ENCODE results near the gene RYR2. TPM values are rescaled to one million over a fixed set of nuclear protein-coding genes. Genes with fewer than 3 reads are reported as not detected.

Gene RYR2
- total RNA-seq, 1 experiment from 2014 or later = 4.0 TPM

DNA sequence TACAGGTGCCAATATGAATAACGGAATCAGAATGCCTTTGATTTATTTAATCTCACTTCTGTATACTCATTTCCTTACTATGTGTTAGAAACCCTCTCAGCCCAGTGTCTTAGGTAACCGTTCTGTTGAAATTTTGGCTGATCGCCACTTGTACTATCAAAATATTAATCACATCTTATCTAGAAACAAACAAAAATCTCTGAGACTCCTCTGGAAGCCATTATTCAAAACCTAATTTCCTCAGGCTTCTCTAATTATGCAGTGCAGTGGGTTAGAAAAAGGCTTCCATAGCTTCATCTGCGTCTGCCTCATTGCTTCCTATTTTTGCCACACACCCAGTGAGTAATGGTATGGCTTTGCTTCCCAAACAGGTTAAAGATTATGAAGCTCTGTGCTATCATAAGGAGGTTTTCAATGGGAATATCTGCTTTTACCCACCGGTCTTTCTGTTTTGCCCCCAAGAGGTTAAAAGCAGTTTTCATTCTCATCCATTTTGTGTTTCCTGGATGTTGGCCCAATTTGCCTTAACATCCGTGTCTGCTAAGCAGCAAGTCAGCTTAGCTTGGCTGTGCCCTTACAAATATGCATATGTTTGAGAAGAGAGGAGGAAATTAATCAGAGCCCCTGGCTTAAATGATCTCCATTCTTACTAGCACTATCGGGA is 129.6 kb downstream of the RYR2 start:
- Mint-ChIP-seq H3K36me3 (ENCODE audit: insufficient read depth, unreplicated experiment) (no peaks in the 10 kb centered on the region), H3K4me1 (ENCODE audit: insufficient read depth, unreplicated experiment) (peaks cover 5% of the 10 kb centered on the region), H3K27ac (ENCODE audit: low read depth, unreplicated experiment) (no peak overlapping the region), H3K9me3 (ENCODE audit: unreplicated experiment) (no peaks in the 10 kb centered on the region), H3K27me3 (ENCODE audit: insufficient read depth, unreplicated experiment) (peaks cover 50% of the 10 kb centered on the region), H3K4me3 (ENCODE audit: unreplicated experiment) (no peak overlapping the region)
- DNase-seq (ENCODE audit: unreplicated experiment) = no peak
- BruUV-seq (replicated peaks) = no TSS peak
- ChIA-PET POLR2A (interaction anchor here (0.7 kb wide), 1 partner anchor 10 kb away, joined by 3 read pairs; no protein-coding TSS in a partner anchor), CTCF (interaction anchor here (0.6 to 1.2 kb wide), 4 partner anchors 26 to 1734 kb away, joined by 3 to 4 read pairs (median 4); no protein-coding TSS in a partner anchor)
- TF ChIP-seq, protein P1, sequence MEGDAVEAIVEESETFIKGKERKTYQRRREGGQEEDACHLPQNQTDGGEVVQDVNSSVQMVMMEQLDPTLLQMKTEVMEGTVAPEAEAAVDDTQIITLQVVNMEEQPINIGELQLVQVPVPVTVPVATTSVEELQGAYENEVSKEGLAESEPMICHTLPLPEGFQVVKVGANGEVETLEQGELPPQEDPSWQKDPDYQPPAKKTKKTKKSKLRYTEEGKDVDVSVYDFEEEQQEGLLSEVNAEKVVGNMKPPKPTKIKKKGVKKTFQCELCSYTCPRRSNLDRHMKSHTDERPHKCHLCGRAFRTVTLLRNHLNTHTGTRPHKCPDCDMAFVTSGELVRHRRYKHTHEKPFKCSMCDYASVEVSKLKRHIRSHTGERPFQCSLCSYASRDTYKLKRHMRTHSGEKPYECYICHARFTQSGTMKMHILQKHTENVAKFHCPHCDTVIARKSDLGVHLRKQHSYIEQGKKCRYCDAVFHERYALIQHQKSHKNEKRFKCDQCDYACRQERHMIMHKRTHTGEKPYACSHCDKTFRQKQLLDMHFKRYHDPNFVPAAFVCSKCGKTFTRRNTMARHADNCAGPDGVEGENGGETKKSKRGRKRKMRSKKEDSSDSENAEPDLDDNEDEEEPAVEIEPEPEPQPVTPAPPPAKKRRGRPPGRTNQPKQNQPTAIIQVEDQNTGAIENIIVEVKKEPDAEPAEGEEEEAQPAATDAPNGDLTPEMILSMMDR (IDR thresholded peaks at IDR 0.05; ENCODE audit: unreplicated experiment) = no peak
- intact Hi-C loops (cut with micrococcal nuclease) = no loop called here

DNA sequence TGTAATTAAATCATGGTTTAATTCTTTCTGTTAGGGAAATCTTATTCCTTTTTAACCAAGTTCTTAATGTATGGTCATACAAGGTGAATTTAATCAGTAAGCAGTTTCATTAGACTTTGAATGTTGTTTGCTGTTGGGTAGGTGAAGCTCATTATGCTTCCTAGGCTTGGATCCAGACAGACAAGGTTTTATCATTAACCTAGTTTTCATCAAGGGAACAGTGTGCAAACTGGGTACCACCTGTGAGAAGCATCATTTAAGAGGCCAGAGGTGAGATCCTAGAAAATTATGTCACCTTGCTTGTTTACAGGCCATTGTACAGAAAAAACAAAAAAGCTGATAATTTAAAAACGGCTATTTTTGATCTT is 130.1 kb downstream of the RYR2 start:
- H3K27ac Mint-ChIP-seq (ENCODE audit: low read depth, unreplicated experiment) = no peak overlapping the region
- no TSS peak for BruUV-seq (replicated peaks)
- H3K4me3 Mint-ChIP-seq (ENCODE audit: unreplicated experiment) = no peak overlapping the region
- DNase-seq (ENCODE audit: unreplicated experiment) = no peak
- no peaks in the 10 kb centered on the region for H3K36me3 Mint-ChIP-seq (ENCODE audit: insufficient read depth, unreplicated experiment)
- intact Hi-C loops (cut with micrococcal nuclease) = no loop called here
- ChIA-PET POLR2A (interaction anchor here (0.7 kb wide), 1 partner anchor 11 kb away, joined by 3 read pairs; no protein-coding TSS in a partner anchor), CTCF (interaction anchor here (0.6 to 1.2 kb wide), 5 partner anchors 25 to 1735 kb away, joined by 3 to 4 read pairs (median 3); no protein-coding TSS in a partner anchor)
- no peaks in the 10 kb centered on the region for H3K9me3 Mint-ChIP-seq (ENCODE audit: unreplicated experiment)
- H3K27me3 Mint-ChIP-seq (ENCODE audit: insufficient read depth, unreplicated experiment) = peaks cover 50% of the 10 kb centered on the region
- TF ChIP-seq, protein P1 (IDR thresholded peaks at IDR 0.05; ENCODE audit: unreplicated experiment) = no peak
- H3K4me1 Mint-ChIP-seq (ENCODE audit: insufficient read depth, unreplicated experiment) = peaks cover 5% of the 10 kb centered on the region

DNA sequence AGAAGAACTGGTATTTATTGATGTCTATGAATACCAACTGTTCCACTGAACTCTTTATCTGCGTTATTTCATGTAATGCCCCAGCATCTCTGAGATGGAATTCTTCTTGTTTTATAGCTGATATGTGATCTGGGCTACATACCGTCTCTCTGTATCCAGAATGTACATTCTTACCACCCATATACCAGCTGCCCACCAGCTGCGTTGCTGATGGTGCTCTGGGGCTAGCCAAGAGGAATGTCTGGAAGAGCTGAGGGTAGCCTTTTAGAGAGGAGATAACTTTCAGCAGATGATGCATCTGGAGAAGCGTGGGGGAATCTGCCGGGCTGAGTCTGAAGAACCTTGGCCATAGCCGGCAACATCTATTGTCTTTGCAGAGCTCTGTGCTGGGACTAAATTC is 137.5 kb downstream of the RYR2 start:
- peaks cover 15% of the 10 kb centered on the region for H3K27me3 Mint-ChIP-seq (ENCODE audit: insufficient read depth, unreplicated experiment)
- H3K9me3 Mint-ChIP-seq (ENCODE audit: unreplicated experiment) = no peaks in the 10 kb centered on the region
- TF ChIP-seq, protein P1 (IDR thresholded peaks at IDR 0.05; ENCODE audit: unreplicated experiment) = no peak
- no peaks in the 10 kb centered on the region for H3K4me1 Mint-ChIP-seq (ENCODE audit: insufficient read depth, unreplicated experiment)
- no peaks in the 10 kb centered on the region for H3K36me3 Mint-ChIP-seq (ENCODE audit: insufficient read depth, unreplicated experiment)
- BruUV-seq (replicated peaks) = no TSS peak
- intact Hi-C loops (cut with micrococcal nuclease) = no loop called here
- CTCF ChIA-PET = interaction anchor here (0.6 to 1.3 kb wide), 7 partner anchors 8 to 208 kb away, joined by 3 to 6 read pairs (median 4); no protein-coding TSS in a partner anchor
- DNase-seq (ENCODE audit: unreplicated experiment) = no peak
- POLR2A ChIA-PET = interaction anchor here (0.5 to 1.7 kb wide), 4 partner anchors 9 to 45 kb away, joined by 3 to 6 read pairs (median 4); no protein-coding TSS in a partner anchor
- no peak overlapping the region for H3K27ac Mint-ChIP-seq (ENCODE audit: low read depth, unreplicated experiment)
- H3K4me3 Mint-ChIP-seq (ENCODE audit: unreplicated experiment) = no peak overlapping the region

DNA sequence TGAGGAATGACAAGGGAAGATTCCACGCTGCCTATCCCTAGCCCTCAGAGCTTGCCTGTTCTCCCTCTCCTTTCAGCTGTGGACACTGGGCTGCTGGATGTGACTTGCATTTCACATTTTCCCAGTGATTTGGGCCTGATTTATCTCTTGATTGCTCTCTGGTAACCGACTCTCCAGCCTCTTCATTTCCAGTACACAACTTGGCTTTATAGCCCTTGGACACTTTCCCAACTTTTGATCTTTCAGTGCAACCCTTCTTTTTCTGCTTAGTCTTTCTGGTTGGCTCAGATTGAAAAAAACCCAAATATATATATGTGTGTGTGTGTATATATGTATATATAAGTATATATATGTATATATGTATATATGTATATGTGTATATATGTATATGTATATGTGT is 138.3 kb downstream of the RYR2 start:
- intact Hi-C loops (cut with micrococcal nuclease) = no loop called here
- no peak overlapping the region for H3K27ac Mint-ChIP-seq (ENCODE audit: low read depth, unreplicated experiment)
- no peak overlapping the region for H3K4me3 Mint-ChIP-seq (ENCODE audit: unreplicated experiment)

More for the DNA sequence above, 138.3 kb downstream of the RYR2 start:
- TF ChIP-seq, protein P1 (IDR thresholded peaks at IDR 0.05; ENCODE audit: unreplicated experiment) = no peak
- ChIA-PET POLR2A (interaction anchor here (0.5 kb wide), 1 partner anchor 14 kb away, joined by 3 read pairs; no protein-coding TSS in a partner anchor), CTCF (interaction anchor here (1.2 kb wide), 1 partner anchor 26 kb away, joined by 6 read pairs; no protein-coding TSS in a partner anchor)
- DNase-seq (ENCODE audit: unreplicated experiment) = no peak
- Mint-ChIP-seq H3K4me1 (ENCODE audit: insufficient read depth, unreplicated experiment) (no peaks in the 10 kb centered on the region), H3K9me3 (ENCODE audit: unreplicated experiment) (no peaks in the 10 kb centered on the region), H3K27me3 (ENCODE audit: insufficient read depth, unreplicated experiment) (peaks cover 11% of the 10 kb centered on the region), H3K36me3 (ENCODE audit: insufficient read depth, unreplicated experiment) (no peaks in the 10 kb centered on the region)
- BruUV-seq (replicated peaks) = no TSS peak

Measured in MCF 10A (cell line).